GM12865 (cell line): ENCODE data around the gene TLR6.
A peak's percentile ranks its signal among the peaks of the same experiment; 100 is the strongest.

ENCODE experiments used
- DNase-seq: peaks from one replicate; pipeline ENCODE4 v3.0.0; 2010; ENCODE audit warnings: low read depth
- H3K4me3 ChIP-seq: 2 replicates; pipeline ENCODE4 v1.5.1; 2011; ENCODE audit warnings: mild to moderate bottlenecking, low read depth, low read length, control low read depth
- CTCF ChIP-seq: IDR thresholded peaks from 2 replicates; pipeline ENCODE4 v1.5.1; 2011; ENCODE audit warnings: low read length, control low read depth, low read depth, inconsistent platforms; ENCODE audit not compliant: insufficient read depth; ENCODE audit errors: missing control alignments

Gene TLR6

GRCh38 chr4:38791010-38791409 is 65.6 kb downstream of the TLR6 start:
- peak; percentile 35 for DNase-seq
- TF ChIP-seq CTCF, result no peak
- H3K4me3 ChIP-seq, result no peak overlapping the region

- TF ChIP-seq CTCF, result no peak
- DNase-seq, result no peak
- H3K4me3 ChIP-seq, result no peak overlapping the region
These were observed 68.3 kb downstream of the TLR6 start for GRCh38 chr4:38788317-38788716.

GRCh38 chr4:38787693-38788092 is 68.9 kb downstream of the TLR6 start:
- TF ChIP-seq CTCF, result no peak
- no peak overlapping the region for H3K4me3 ChIP-seq
- DNase-seq, result no peak

- DNase-seq, result peak; percentile 89
- no peak for TF ChIP-seq CTCF
- no peak overlapping the region for H3K4me3 ChIP-seq
These were observed 70.7 kb downstream of the TLR6 start for GRCh38 chr4:38785901-38786402.

GRCh38 chr4:38785041-38785790 is 71.4 kb downstream of the TLR6 start:
- no peak for DNase-seq
- no peak for TF ChIP-seq CTCF
- H3K4me3 ChIP-seq, result no peak overlapping the region

GRCh38 chr4:38784141-38784540 is 72.5 kb downstream of the TLR6 start:
- DNase-seq, result no peak
- no peak for TF ChIP-seq CTCF
- H3K4me3 ChIP-seq, result no peak overlapping the region

- TF ChIP-seq CTCF, result no peak
- no peak for DNase-seq
- no peak overlapping the region for H3K4me3 ChIP-seq
These were observed 73.5 kb downstream of the TLR6 start for GRCh38 chr4:38783109-38783460.
